HL-60 (cell line): Measurements from ENCODE around the gene FGFR3.

Source experiments
- CTCF ChIP-seq: IDR thresholded peaks from one replicate; pipeline ENCODE4 v1.5.1; 2011; ENCODE audit warnings: low read length, control low read depth, inconsistent platforms; ENCODE audit not compliant: insufficient read depth
- GABPA ChIP-seq: IDR thresholded peaks from 2 replicates; pipeline ENCODE4 v1.6.1; 2012; ENCODE audit warnings: low read depth
- POLR2AphosphoS5 ChIP-seq: IDR thresholded peaks from 2 replicates; pipeline ENCODE4 v1.6.1; 2012; ENCODE audit warnings: low read depth
- REST ChIP-seq: IDR thresholded peaks from 2 replicates; pipeline ENCODE4 v1.6.1; 2012; ENCODE audit warnings: low read depth; ENCODE audit not compliant: insufficient replicate concordance
- SPI1 ChIP-seq: IDR thresholded peaks from 2 replicates; pipeline ENCODE4 v1.6.1; 2012; ENCODE audit warnings: low read depth, mild to moderate bottlenecking, borderline replicate concordance

- TF ChIP-seq CTCF (no peak), SPI1 (no peak), REST (no peak), POLR2AphosphoS5 (no peak), GABPA (no peak)
Observed at GRCh38 chr4:1813915-1814314, 20.8 kb downstream of the FGFR3 start.
